Adrenal gland (tissue), 5 donors: Measurements from ENCODE around the gene IPCEF1.

Source experiments
- CTCF ChIP-seq, 6 experiments: fragments of 450-650 bp in 4 of 6; fragments of 200-600 bp in 2 of 6; sonication (generic) in 1 of 6; IDR thresholded peaks; 1 replicate in 5 of 6; 2 replicates in 1 of 6; pipeline versions ENCODE4 v1.5.1 to v1.8.0; 2016 to 2021; ENCODE audit warnings: antibody characterized with exemption in 6 of 6, mild to moderate bottlenecking in 2 of 6, moderate library complexity in 1 of 6
- POLR2A ChIP-seq, 2 donors: fragments of 450-650 bp; IDR thresholded peaks; one replicate each; pipeline ENCODE4 v1.6.1; 2017; ENCODE audit warnings: antibody characterized with exemption in 2 of 2, mild to moderate bottlenecking in 2 of 2, moderate library complexity in 1 of 2
- donor health status: DM: no; HTN: no; CAD: no.

- no peak for TF ChIP-seq CTCF (IDR thresholded peaks at IDR 0.05)
- no peak for TF ChIP-seq POLR2A (IDR thresholded peaks at IDR 0.05)
Measured at GRCh38 chr6:154345811-154346210, 10.8 kb downstream of the IPCEF1 start.
